CD8-positive, alpha-beta memory T cell (primary cell): Measurements from ENCODE around the gene CELA1. TPM values are rescaled to one million over a fixed set of nuclear protein-coding genes. Genes with fewer than 3 reads are reported as not detected.

Experiments used
- CTCF ChIA-PET: fragments of 350-600 bp; sonication (Branson Sonifier 250); formaldehyde crosslinking; loops from one replicate; lab custom pipeline; 2021; ENCODE audit warnings: antibody characterized with exemption; lab: Charles Lee
- POLR2A ChIA-PET: fragments of 350-600 bp; sonication (Branson Sonifier 250); formaldehyde crosslinking; loops from one replicate; lab custom pipeline; 2021; ENCODE audit warnings: antibody characterized with exemption; lab: Charles Lee
- DNase-seq, 5 donors: peaks; one replicate each; pipeline versions ENCODE4 v3.0.0 to v3.0.0-alpha.2; 2020 to 2022; ENCODE audit warnings: mixed read lengths in 1 of 5
- H3K27ac ChIP-seq: one replicate; pipeline ENCODE4 v1.7.0; 2013; ENCODE audit warnings: low read depth, mild to moderate bottlenecking, low read length, moderate library complexity
- H3K27me3 ChIP-seq: 2 replicates; pipeline ENCODE4 v1.7.0; 2013; ENCODE audit warnings: low read length, mild to moderate bottlenecking; ENCODE audit not compliant: insufficient read depth, poor library complexity, severe bottlenecking
- H3K36me3 ChIP-seq: 2 replicates; pipeline ENCODE4 v1.7.0; 2013; ENCODE audit warnings: mild to moderate bottlenecking, low read length, moderate library complexity; ENCODE audit not compliant: insufficient read depth
- H3K4me1 ChIP-seq: 2 replicates; pipeline ENCODE4 v1.7.0; 2013; ENCODE audit warnings: mild to moderate bottlenecking, low read length, moderate library complexity; ENCODE audit not compliant: insufficient read depth
- H3K4me3 ChIP-seq: 2 replicates; pipeline ENCODE4 v1.7.0; 2013; ENCODE audit warnings: mild to moderate bottlenecking, low read length
- H3K9me3 ChIP-seq: 2 replicates; pipeline ENCODE4 v1.7.0; 2013; ENCODE audit warnings: mild to moderate bottlenecking, low read length
- H3K27ac Mint-ChIP-seq, 8 donors: one replicate each; pipeline ENCODE4 v1.8.0; 2020 to 2021; ENCODE audit warnings: mixed read lengths in 8 of 8, mild to moderate bottlenecking in 6 of 8, inconsistent platforms in 3 of 8, moderate library complexity in 3 of 8
- H3K27me3 Mint-ChIP-seq, 2 donors: one replicate each; pipeline ENCODE4 v1.8.0; 2020 to 2021; ENCODE audit warnings: mixed read lengths in 2 of 2, mild to moderate bottlenecking in 1 of 2, moderate library complexity in 1 of 2
- H3K36me3 Mint-ChIP-seq, 3 donors: one replicate each; pipeline ENCODE4 v1.8.0; 2020 to 2021; ENCODE audit warnings: mixed read lengths in 3 of 3, inconsistent platforms in 1 of 3, mild to moderate bottlenecking in 1 of 3
- H3K4me1 Mint-ChIP-seq, 3 donors: one replicate each; pipeline ENCODE4 v1.8.0; 2020 to 2021; ENCODE audit warnings: mixed read lengths in 3 of 3, inconsistent platforms in 1 of 3, mild to moderate bottlenecking in 1 of 3
- H3K4me3 Mint-ChIP-seq, 7 donors: one replicate each; pipeline ENCODE4 v1.8.0; 2020 to 2021; ENCODE audit warnings: mixed read lengths in 7 of 7, mild to moderate bottlenecking in 6 of 7, moderate library complexity in 4 of 7, inconsistent platforms in 2 of 7
- H3K9me3 Mint-ChIP-seq, 5 donors: one replicate each; pipeline ENCODE4 v1.8.0; 2020 to 2022; ENCODE audit warnings: mixed read lengths in 5 of 5, mild to moderate bottlenecking in 3 of 5, moderate library complexity in 2 of 5, inconsistent platforms in 1 of 5
- polyA plus RNA-seq: library from polyadenylated mRNA; unstranded; fragments of 300-500 nt; fragmentation: Illumina TruSeq; gene quantifications from one replicate; pipeline ENCODE4 v1.2.3, GENCODE V29; 2021
- total RNA-seq, 2 experiments: library from RNA; stranded (reverse); gene quantifications; one replicate each; pipeline ENCODE4 v1.2.3, GENCODE V29; 2021

The CELA1 gene
- total and polyA plus RNA-seq, 3 experiments from 2014 or later = 0.71 TPM; not detected in 2

DNA sequence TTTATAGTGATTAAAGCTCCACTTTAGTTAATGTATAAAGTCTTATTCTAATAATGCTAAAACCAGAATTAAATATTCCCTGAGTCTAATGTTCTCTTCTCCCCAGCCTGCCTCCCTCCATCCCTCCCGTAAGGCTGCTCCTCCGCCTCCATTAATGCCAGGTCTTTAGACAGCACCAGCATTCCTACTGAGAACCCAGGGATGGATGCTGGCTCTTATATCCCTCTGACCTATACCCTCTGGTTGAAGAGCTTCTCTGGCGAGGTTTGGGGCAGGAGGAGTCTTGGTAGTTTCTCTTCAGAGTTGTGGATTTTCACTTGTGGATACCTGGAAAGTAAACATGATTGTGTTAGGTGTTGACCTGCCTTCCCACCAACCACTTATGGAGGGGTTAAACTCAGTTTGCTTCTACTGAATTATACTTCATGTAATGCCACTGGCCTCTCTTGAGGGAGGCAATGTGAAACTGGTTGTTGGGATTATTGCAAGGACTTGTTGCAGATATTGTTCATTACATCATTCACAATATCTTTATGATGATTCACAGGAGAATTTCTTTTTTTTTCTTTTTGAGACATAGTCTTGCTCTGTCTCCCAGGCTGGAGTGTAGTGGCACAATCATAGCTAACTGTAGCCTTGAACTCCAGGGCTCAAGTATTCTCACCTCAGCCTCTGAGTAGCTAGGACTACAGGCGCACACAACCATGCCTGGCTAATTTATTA lies 65.1 kb downstream of the CELA1 start:
- Mint-ChIP-seq H3K27me3 (no peaks in the 10 kb centered on the region), H3K4me1 (peaks cover 0 to 2% (median 0%) of the 10 kb centered on the region in 3 donors), H3K9me3 (no peaks in the 10 kb centered on the region), H3K4me3 (no peak overlapping the region), H3K36me3 (peaks cover 0 to 51% (median 0%) of the 10 kb centered on the region in 3 donors), H3K27ac (peak overlapping the region in 3 of 8 donors; percentile 0 to 70 (median 39))
- ChIA-PET CTCF (interaction anchor here (2.0 kb wide), 1 partner anchor 60 kb away, joined by 6 read pairs; no protein-coding TSS in a partner anchor), POLR2A (interaction anchor here (1.2 kb wide), 1 partner anchor 9 kb away, joined by 3 read pairs; no protein-coding TSS in a partner anchor)
- DNase-seq = no peak
- H3K36me3 ChIP-seq = peaks cover 39% of the 10 kb centered on the region
- H3K4me3 ChIP-seq = no peak overlapping the region
- H3K4me1 ChIP-seq = no peaks in the 10 kb centered on the region
- no peak overlapping the region for H3K27ac ChIP-seq
- no peaks in the 10 kb centered on the region for H3K9me3 ChIP-seq
- no peaks in the 10 kb centered on the region for H3K27me3 ChIP-seq

Other genes with a start within 250 kb of the CELA1 start
- gene TFCP2, start 173.5 kb downstream of the CELA1 start, total RNA-seq = 10 to 100 TPM; 41.0 to 41.9 TPM
- 13.9 TPM for gene TFCP2, start 173.5 kb downstream of the CELA1 start, polyA plus RNA-seq
- gene POU6F1, start 128.6 kb downstream of the CELA1 start, total RNA-seq = 10 to 100 TPM; 12.0 to 15.4 TPM
- 2.2 TPM for gene POU6F1, start 128.6 kb downstream of the CELA1 start, polyA plus RNA-seq
- gene DAZAP2, start 107.9 kb downstream of the CELA1 start, total RNA-seq = 100 to 1,000 TPM in 1 of 2 experiments, 10 to 100 TPM in 1; 97.2 to 100 TPM
- gene DAZAP2, start 107.9 kb downstream of the CELA1 start, polyA plus RNA-seq = 1,407 TPM
- gene SMAGP, start 76.3 kb downstream of the CELA1 start, total RNA-seq = under 1 TPM; 0.72 to 0.84 TPM
- gene SMAGP, start 76.3 kb downstream of the CELA1 start, polyA plus RNA-seq = 28.9 TPM
- 10 to 100 TPM; 55.9 to 57.3 TPM for gene BIN2, start 22.5 kb downstream of the CELA1 start, total RNA-seq
- gene BIN2, start 22.5 kb downstream of the CELA1 start, polyA plus RNA-seq = 366 TPM
- 10 to 100 TPM; 13.5 to 15.6 TPM for gene GALNT6, start 44.7 kb upstream of the CELA1 start, total RNA-seq
- 13.3 TPM for gene GALNT6, start 44.7 kb upstream of the CELA1 start, polyA plus RNA-seq
- gene SLC4A8, start 78.2 kb upstream of the CELA1 start, total RNA-seq = 1 to 10 TPM; 2.0 to 2.2 TPM
- 0.64 TPM for gene SLC4A8, start 78.2 kb upstream of the CELA1 start, polyA plus RNA-seq
- 1 to 10 TPM in 1 of 2 experiments, under 1 TPM in 1; 0.66 to 1.1 TPM for gene SCN8A, start 244.6 kb upstream of the CELA1 start, total RNA-seq
- gene SCN8A, start 244.6 kb upstream of the CELA1 start, polyA plus RNA-seq = 0.83 TPM